Mesodermal cell (in vitro differentiated cells): ENCODE data around the gene MCOLN3. TPM values are rescaled to one million over a fixed set of nuclear protein-coding genes. Genes with fewer than 3 reads are reported as not detected.

ENCODE experiments used
- H3K27ac ChIP-seq: 2 replicates; pipeline ENCODE4 v1.7.0; 2013; ENCODE audit warnings: mild to moderate bottlenecking, low read depth, low read length, moderate library complexity; ENCODE audit not compliant: severe bottlenecking
- H3K36me3 ChIP-seq: 2 replicates; pipeline ENCODE4 v1.7.1; 2013; ENCODE audit warnings: mild to moderate bottlenecking, low read length, moderate library complexity; ENCODE audit not compliant: control insufficient read depth, insufficient read depth
- H3K4me1 ChIP-seq: one replicate; pipeline ENCODE4 v1.7.1; 2013; ENCODE audit warnings: mild to moderate bottlenecking, low read length; ENCODE audit not compliant: insufficient read depth, control insufficient read depth, poor library complexity, severe bottlenecking
- H3K4me3 ChIP-seq: 2 replicates; pipeline ENCODE4 v1.7.0; 2013; ENCODE audit warnings: low read length, control low read depth, mild to moderate bottlenecking; ENCODE audit not compliant: insufficient read depth, poor library complexity, severe bottlenecking; ENCODE audit errors: extremely low read depth
- H3K9me3 ChIP-seq: 2 replicates; pipeline ENCODE4 v1.7.1; 2013; ENCODE audit warnings: mild to moderate bottlenecking, low read length, moderate library complexity; ENCODE audit not compliant: control insufficient read depth
- WGBS, 2 experiments: methylation state at CpG; one replicate each; pipeline ENCODE4 v1.1.5; 2013; ENCODE audit warnings: missing lambda C conversion rate in 2 of 2; ENCODE audit not compliant: insufficient coverage in 2 of 2; 5-methylcytosine and 5-hydroxymethylcytosine counted together
- polyA plus RNA-seq, 2 experiments: library from polyadenylated mRNA; stranded (reverse); fragments of 50-300 nt; gene quantifications; one replicate each; pipeline ENCODE4 v1.2.3, GENCODE V29; 2013

The MCOLN3 gene
- polyA plus RNA-seq (2013, experiment 1 of 2): 3.6 TPM
- 7.8 TPM for polyA plus RNA-seq (2013, experiment 2 of 2)

- no peaks in the 10 kb centered on the region for H3K36me3 ChIP-seq
- peak within 1 kb of the TSS; percentile 44 for H3K4me3 ChIP-seq
- H3K27ac ChIP-seq: no peak within 1 kb of the TSS
- no peaks in the 10 kb centered on the region for H3K4me1 ChIP-seq
- WGBS, 2 experiments: 0% methylated on average over 53 of the region's 73 CpGs
- no peaks in the 10 kb centered on the region for H3K9me3 ChIP-seq
These were observed at the start of gene MCOLN3 for GRCh38 chr1:85048296-85049064. MCOLN3 (minus strand) TSS chr1:85048500; CDS start chr1:85045360, 3,140 bp downstream.

- no peak overlapping the region for H3K27ac ChIP-seq
- no peaks in the 10 kb centered on the region for H3K9me3 ChIP-seq
- no peaks in the 10 kb centered on the region for H3K4me1 ChIP-seq
- 88 to 100% methylated on average over 1 of the region's 2 CpGs for whole genome bisulfite sequencing, 2 experiments
- H3K36me3 ChIP-seq: no peaks in the 10 kb centered on the region
- H3K4me3 ChIP-seq: no peak overlapping the region
These were observed 45.3 kb upstream of the MCOLN3 start for GRCh38 chr1:85093644-85094043.

DNA sequence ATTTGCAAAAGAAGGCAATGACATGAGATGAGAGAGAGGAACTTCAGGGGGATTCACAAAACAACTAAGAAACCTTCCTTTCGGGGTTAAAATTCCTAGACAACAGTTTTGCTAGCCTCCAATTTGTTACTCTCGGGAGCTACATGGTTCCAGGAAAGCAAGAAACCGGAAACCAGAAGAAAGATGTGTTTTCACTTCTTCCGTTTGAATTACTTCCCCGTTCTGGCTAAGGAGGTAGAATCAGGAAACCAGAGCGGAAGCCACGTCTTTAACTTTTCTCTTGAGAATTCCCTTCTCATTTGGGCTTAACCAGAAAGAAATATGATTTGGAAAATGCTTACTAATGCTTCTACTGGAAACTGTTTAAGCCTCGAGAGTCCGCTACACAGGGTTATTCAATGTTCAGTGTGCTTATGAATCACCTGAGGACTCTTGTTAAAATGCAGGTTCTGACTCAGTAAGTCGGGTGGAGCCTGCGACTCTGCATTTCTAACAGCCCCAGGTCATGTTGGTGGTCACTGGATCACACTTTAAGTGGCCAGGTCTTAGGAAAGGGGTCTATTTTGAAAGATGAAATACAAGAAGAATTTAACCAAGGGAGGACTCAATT is 43.5 kb upstream of the MCOLN3 start:
- WGBS, 2 experiments: 87 to 90% methylated on average over 10 to 11 of the region's 11 CpGs
- Histone ChIP-seq H3K9me3 (no peaks in the 10 kb centered on the region), H3K27ac (no peak overlapping the region), H3K4me3 (no peak overlapping the region), H3K4me1 (no peaks in the 10 kb centered on the region), H3K36me3 (no peaks in the 10 kb centered on the region)

GRCh38 chr1:85090225-85090624 is 41.9 kb upstream of the MCOLN3 start:
- Histone ChIP-seq H3K9me3 (no peaks in the 10 kb centered on the region), H3K27ac (no peak overlapping the region), H3K4me3 (no peak overlapping the region), H3K4me1 (no peaks in the 10 kb centered on the region), H3K36me3 (no peaks in the 10 kb centered on the region)
- WGBS, 2 experiments: no CpG with 5 or more reads among the region's 1 CpG

GRCh38 chr1:85089203-85089602 is 40.9 kb upstream of the MCOLN3 start:
- Histone ChIP-seq H3K36me3 (no peaks in the 10 kb centered on the region), H3K4me3 (no peak overlapping the region), H3K4me1 (no peaks in the 10 kb centered on the region), H3K27ac (no peak overlapping the region), H3K9me3 (no peaks in the 10 kb centered on the region)

DNA sequence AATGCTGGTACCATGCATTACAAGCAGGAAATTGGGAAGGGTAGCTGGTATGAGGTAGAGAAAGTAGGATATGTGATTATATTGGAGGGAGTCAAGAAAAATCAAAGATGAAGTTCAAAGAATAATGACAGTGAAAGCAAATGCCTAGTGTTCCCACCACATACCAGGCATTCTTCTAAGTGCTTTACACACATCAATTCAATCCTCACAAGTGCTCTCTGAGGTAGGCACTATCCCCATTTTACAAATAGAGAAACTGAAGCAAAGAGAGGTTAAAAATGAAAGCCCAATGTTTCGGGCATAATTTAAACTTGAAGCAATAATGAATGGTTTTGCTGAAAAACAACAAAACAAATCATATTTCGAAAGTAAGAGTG is 40.1 kb upstream of the MCOLN3 start:
- WGBS, 2 experiments: 82% methylated on average over 2 of the region's 2 CpGs; no CpG with 5 or more reads in 1 of the 2 experiments
- Histone ChIP-seq H3K36me3 (no peaks in the 10 kb centered on the region), H3K4me3 (no peak overlapping the region), H3K27ac (no peak overlapping the region), H3K9me3 (no peaks in the 10 kb centered on the region), H3K4me1 (no peaks in the 10 kb centered on the region)

DNA sequence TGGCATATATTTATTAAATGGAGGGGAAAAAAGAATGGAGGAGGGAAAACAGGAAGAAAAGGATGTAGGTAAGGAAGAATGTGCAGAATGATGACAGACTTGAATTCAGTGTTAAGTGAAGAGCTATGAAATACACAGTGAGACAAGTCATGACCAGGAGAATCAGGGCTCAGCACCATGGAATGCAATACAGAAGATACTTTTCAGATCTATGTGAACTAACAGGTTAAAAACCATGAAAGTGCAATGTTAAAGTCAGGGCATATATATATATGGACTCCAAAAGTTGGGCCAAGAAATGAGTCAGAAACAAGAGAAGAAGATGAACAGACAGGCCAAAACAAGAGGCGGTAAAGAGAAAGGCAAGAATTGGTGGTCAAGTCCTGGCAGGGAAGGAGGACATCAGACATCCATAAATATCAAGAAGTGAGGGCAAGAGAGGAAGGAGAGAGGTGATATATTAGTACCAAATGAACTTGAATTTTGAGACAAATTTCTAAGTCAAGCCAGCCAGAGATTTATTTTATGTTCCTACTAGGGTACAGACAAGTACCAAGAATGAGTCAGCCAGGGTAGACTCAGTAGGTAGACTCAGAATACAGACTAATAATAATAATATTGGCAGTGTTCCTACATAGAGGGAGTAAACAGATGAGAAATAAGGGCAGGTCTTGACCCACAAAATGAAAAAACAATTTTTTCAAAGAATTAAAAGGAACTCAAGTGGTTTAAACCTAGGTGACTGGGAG is 39.5 kb upstream of the MCOLN3 start:
- Histone ChIP-seq H3K4me1 (no peaks in the 10 kb centered on the region), H3K4me3 (no peak overlapping the region), H3K36me3 (no peaks in the 10 kb centered on the region), H3K27ac (no peak overlapping the region), H3K9me3 (no peaks in the 10 kb centered on the region)
- WGBS, 2 experiments: 100% methylated on average over 1 of the region's 1 CpG

DNA sequence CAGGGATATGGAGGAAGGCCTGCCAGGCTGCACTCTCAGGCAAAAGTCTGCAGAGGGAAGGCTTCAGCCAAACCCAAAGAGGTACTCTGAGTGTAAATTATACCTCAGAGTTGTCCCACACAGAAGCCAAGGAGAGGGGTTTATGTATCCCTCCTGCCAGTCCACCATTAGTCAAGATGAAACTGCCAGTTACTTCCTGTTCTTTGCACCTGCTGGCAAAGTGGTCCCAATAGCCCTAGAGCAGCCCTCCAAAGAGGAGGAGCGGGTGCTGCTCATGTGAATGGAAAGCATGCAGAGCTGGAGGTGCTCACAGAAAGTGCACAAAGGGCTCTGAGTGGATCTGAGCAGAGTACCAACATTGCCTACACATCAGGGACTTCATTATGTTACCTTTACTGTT is 37.1 kb upstream of the MCOLN3 start:
- Histone ChIP-seq H3K9me3 (no peaks in the 10 kb centered on the region), H3K36me3 (no peaks in the 10 kb centered on the region), H3K27ac (no peak overlapping the region), H3K4me3 (no peak overlapping the region), H3K4me1 (no peaks in the 10 kb centered on the region)
- 100% methylated on average over 1 of the region's 1 CpG; no CpG with 5 or more reads in 1 of the 2 experiments for WGBS, 2 experiments

GRCh38 chr1:85078903-85079302 is 30.6 kb upstream of the MCOLN3 start:
- 54 to 56% methylated on average over 1 to 2 of the region's 3 CpGs for WGBS, 2 experiments
- Histone ChIP-seq H3K36me3 (no peaks in the 10 kb centered on the region), H3K27ac (no peak overlapping the region), H3K9me3 (no peaks in the 10 kb centered on the region), H3K4me1 (no peaks in the 10 kb centered on the region), H3K4me3 (no peak overlapping the region)

DNA sequence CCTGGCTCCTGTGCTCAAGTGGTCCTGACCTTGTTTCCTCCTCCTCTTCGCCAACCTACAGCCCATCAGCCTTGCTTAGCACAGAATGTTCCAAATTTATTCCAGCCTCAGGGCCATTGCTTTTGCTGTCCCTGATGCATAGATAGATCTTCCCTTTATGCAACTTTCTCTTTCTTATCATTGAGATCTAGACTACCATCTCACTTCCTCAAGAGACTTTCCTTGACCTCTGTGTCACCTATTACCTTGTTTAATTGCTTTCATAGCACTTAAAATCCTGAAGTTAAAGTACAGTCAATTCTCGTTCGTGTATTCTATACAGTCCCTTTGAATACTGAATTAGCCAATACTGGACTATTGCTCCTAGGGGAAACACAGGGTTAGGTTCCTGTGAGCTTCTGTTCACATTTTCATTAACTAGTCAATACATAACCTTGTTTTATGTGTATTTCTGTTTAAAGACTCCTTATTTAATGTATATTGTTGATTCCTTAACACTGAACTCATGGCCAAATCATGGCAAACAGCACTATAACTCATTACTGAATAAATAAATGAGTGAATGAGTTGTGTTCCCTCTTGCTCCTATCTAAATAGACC is 26.2 kb upstream of the MCOLN3 start:
- Histone ChIP-seq H3K27ac (no peak overlapping the region), H3K36me3 (no peaks in the 10 kb centered on the region), H3K4me1 (no peaks in the 10 kb centered on the region), H3K9me3 (no peaks in the 10 kb centered on the region), H3K4me3 (no peak overlapping the region)
- WGBS, 2 experiments: 92 to 100% methylated on average over 1 of the region's 3 CpGs
